Measurements from ENCODE around the gene NFATC2. TPM values are rescaled to one million over a fixed set of nuclear protein-coding genes. Genes with fewer than 3 reads are reported as not detected.

The NFATC2 gene
- total RNA-seq, 1 experiment from 2014 or later: not detected

GRCh38 chr20:51409192-51409880 is 133.2 kb downstream of the NFATC2 start:
- no peaks in the 10 kb centered on the region for H3K36me3 ChIP-seq
- no peak overlapping the region for H3K4me3 ChIP-seq
- no peaks in the 10 kb centered on the region; the same call in 1 of the 2 replicates for H3K27me3 ChIP-seq
- H3K4me1 ChIP-seq: no peaks in the 10 kb centered on the region
- no peaks in the 10 kb centered on the region for H3K9me3 ChIP-seq (replicated peaks)
- DNase-seq: no peak
- no peak overlapping the region for H3K27ac ChIP-seq

DNA sequence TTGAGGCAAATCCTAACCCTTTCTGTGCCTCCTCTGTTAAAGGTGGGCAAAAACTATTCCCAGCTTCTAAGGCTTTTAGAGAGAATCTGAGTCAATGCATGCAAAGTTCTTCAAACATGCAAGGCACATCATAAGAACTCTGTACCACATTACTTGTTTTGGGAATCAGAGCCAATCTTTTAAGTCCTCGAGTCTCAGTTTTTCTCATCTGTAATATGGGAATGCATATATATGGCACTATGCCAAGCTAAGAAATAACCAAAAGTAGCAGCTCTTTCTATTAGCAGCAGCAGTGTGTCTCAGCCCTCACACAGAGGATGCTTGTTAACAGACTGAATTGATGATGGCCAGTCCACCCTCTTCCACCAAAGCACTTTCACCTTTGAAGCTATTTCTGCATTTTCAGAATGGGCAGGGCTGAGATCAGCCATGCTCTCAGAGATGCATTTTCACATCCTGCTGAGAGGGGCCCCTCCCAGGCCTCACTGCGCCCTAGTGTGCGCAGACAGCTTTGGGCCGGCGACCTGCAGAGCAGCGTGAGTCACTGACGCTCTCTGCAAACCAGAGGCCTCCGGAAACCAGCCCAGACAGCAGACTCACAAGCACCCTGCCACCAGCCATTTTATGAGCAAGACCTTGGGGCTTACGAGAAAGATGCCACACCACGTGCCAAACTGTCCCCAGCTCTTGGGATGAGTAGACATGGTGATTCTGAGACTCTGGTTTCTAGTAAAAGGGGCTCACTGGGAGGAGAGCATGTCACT is 138.0 kb downstream of the NFATC2 start:
- H3K4me3 ChIP-seq: no peak overlapping the region
- H3K9me3 ChIP-seq (replicated peaks): no peaks in the 10 kb centered on the region
- H3K27me3 ChIP-seq: peaks cover 2% of the 10 kb centered on the region
- H3K27ac ChIP-seq: no peak overlapping the region
- DNase-seq: no peak
- no peaks in the 10 kb centered on the region for H3K36me3 ChIP-seq
- no peaks in the 10 kb centered on the region for H3K4me1 ChIP-seq

DNA sequence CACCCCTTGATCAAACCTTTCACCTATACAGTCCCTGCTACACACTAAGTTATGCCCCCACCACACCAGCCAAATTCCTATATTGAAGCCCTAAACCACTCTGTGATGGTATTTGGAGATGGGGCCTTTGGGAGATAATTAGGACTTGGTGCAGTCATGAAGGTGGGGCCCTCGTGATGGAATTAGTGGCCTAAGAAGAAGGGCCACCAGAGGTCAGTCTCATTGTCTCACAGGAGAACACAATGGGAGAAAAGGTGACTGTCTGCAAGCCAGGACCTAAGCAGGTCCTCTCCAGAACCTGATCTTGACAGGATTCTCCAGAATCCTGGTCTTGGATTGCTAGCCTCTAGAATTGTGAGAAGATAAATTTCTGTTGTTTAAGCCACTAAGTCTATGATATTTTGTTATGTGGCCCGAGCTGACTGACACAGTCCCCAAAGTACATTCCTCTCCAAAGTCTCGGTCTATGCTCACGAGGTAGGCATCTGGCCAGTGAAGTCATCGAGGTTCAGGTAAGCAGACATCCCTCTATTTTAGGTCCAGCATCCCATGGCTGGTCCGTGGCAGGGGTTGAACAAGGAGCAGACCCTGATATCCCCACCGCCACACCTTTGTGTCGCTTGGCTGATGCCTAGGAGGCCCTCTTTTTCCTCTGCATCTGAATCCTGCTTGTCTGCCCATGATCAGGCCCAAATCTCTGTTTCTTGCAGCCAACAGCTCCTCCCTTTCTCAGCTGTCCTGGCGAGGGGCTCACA is 138.9 kb downstream of the NFATC2 start:
- peaks cover 8% of the 10 kb centered on the region for H3K27me3 ChIP-seq
- no peak overlapping the region for H3K4me3 ChIP-seq
- H3K9me3 ChIP-seq (replicated peaks): no peaks in the 10 kb centered on the region
- no peaks in the 10 kb centered on the region for H3K36me3 ChIP-seq
- H3K4me1 ChIP-seq: no peaks in the 10 kb centered on the region
- no peak for DNase-seq
- H3K27ac ChIP-seq: no peak overlapping the region

- Histone ChIP-seq H3K27ac (no peak overlapping the region), H3K4me3 (no peak overlapping the region), H3K36me3 (no peaks in the 10 kb centered on the region), H3K27me3 (peaks cover 16% of the 10 kb centered on the region), H3K4me1 (no peaks in the 10 kb centered on the region), H3K9me3 (replicated peaks) (no peaks in the 10 kb centered on the region)
- no peak for DNase-seq
Measured at GRCh38 chr20:51402201-51402600, 140.3 kb downstream of the NFATC2 start.

DNA sequence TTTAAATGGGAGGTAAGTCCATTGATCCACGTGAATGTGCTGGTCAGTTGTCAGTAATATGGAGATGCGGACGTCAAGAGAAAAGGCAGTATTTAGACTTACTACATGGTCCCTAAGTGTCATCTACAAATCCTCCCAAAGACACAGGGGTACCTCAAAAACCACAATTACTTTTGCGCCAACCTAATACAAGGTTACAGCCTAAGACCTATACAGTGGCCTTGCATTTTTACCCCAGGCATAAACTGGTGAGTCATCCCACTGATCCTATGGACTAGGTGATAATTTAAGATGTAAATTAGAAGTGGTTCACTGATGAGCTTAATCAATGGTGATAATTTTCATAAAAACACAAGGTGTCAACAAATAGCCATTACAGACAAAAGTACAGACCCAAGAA is 141.0 kb downstream of the NFATC2 start:
- no peaks in the 10 kb centered on the region for H3K9me3 ChIP-seq (replicated peaks)
- peaks cover 19% of the 10 kb centered on the region for H3K27me3 ChIP-seq
- H3K27ac ChIP-seq: no peak overlapping the region
- no peak for DNase-seq
- H3K4me1 ChIP-seq: no peaks in the 10 kb centered on the region
- H3K36me3 ChIP-seq: no peaks in the 10 kb centered on the region
- no peak overlapping the region for H3K4me3 ChIP-seq

GRCh38 chr20:51400051-51400926 is 142.2 kb downstream of the NFATC2 start:
- no peak for DNase-seq
- H3K27me3 ChIP-seq: peaks cover 22% of the 10 kb centered on the region
- no peaks in the 10 kb centered on the region for H3K4me1 ChIP-seq

DNA sequence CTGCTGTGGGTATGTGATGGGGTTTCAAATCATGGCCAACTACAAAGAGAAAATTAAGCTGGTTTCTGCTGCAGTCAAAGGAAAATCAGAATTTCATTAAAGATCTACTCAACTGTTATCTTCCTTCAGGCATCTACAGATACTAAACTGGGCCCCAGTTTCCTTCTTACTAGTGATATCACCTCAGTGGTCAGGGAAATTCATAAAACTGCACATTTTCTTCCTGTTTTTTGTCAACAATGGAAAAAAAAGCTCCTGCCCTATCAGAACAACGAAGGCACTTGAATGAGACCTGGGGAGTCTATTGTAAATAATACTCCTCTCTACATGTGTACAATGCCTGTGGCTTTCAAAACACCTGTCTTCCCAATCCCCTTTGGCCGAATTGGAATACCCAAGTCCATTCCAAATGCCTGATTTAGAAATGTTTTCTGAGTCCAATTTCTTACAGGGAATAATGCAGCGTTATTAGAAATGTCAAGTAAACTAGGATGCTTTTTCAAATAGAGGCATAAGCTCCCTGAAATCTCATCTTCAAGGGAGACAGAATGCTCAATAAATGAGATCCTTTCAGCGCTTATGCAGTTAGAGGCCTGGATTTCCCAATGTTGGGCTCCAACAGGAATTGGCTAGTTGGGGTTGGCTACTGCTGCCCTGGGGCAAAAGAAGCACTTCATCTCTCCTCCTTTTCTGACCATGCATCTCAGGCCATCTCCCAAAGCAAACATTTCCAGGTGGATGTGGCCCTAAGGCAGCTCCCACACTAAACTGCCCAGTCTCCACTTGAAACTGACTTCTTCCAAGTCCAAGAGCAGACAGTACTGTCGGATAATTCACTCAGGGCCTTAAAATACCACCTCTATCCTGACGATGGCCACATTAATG is 143.3 kb downstream of the NFATC2 start:
- no peak for DNase-seq
- Histone ChIP-seq H3K27me3 (peaks cover 28% of the 10 kb centered on the region), H3K9me3 (replicated peaks) (no peaks in the 10 kb centered on the region), H3K27ac (no peak overlapping the region), H3K4me1 (no peaks in the 10 kb centered on the region), H3K4me3 (no peak overlapping the region), H3K36me3 (no peaks in the 10 kb centered on the region)

More at GRCh38 chr20:51400051-51400926, 142.2 kb downstream of the NFATC2 start:
- Histone ChIP-seq H3K36me3 (no peaks in the 10 kb centered on the region), H3K9me3 (replicated peaks) (no peaks in the 10 kb centered on the region), H3K4me3 (no peak overlapping the region), H3K27ac (no peak overlapping the region)

- H3K9me3 ChIP-seq (replicated peaks): no peaks in the 10 kb centered on the region
- H3K27ac ChIP-seq: no peak overlapping the region
- DNase-seq: no peak
Measured at GRCh38 chr20:51398552-51398951, 144.0 kb downstream of the NFATC2 start.

GRCh38 chr20:51398083-51398482 is 144.4 kb downstream of the NFATC2 start:
- no peaks in the 10 kb centered on the region for H3K4me1 ChIP-seq
- no peak overlapping the region for H3K4me3 ChIP-seq
- H3K36me3 ChIP-seq: no peaks in the 10 kb centered on the region
- H3K9me3 ChIP-seq (replicated peaks): no peaks in the 10 kb centered on the region
- DNase-seq: no peak
- peaks cover 37% of the 10 kb centered on the region for H3K27me3 ChIP-seq
- H3K27ac ChIP-seq: no peak overlapping the region

More at GRCh38 chr20:51398552-51398951, 144.0 kb downstream of the NFATC2 start:
- Histone ChIP-seq H3K4me3 (no peak overlapping the region), H3K27me3 (peaks cover 33% of the 10 kb centered on the region), H3K4me1 (no peaks in the 10 kb centered on the region), H3K36me3 (no peaks in the 10 kb centered on the region)

DNA sequence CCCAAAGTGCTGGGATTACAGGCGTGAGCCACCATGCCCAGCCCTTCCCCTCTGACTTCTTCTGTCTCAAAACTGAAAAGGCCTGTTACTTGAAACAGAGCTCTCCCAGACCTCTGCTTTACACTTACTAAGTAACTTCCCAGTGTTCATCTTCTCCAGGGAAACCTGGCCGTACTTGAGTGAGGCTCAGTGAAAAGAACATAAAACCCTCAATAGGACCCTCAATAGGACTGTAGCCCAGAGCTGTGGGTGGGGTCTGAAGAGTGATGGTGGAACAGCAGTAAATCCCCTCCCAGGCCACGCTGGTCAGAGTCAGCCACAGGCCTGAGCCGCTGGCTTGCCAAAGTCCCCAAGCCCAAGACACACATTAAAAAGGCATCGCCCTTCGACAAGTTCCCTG is 145.4 kb downstream of the NFATC2 start:
- Histone ChIP-seq H3K27me3 (peaks cover 47% of the 10 kb centered on the region), H3K4me1 (no peaks in the 10 kb centered on the region), H3K4me3 (no peak overlapping the region), H3K36me3 (no peaks in the 10 kb centered on the region), H3K9me3 (replicated peaks) (no peaks in the 10 kb centered on the region), H3K27ac (no peak overlapping the region)
- no peak for DNase-seq

DNA sequence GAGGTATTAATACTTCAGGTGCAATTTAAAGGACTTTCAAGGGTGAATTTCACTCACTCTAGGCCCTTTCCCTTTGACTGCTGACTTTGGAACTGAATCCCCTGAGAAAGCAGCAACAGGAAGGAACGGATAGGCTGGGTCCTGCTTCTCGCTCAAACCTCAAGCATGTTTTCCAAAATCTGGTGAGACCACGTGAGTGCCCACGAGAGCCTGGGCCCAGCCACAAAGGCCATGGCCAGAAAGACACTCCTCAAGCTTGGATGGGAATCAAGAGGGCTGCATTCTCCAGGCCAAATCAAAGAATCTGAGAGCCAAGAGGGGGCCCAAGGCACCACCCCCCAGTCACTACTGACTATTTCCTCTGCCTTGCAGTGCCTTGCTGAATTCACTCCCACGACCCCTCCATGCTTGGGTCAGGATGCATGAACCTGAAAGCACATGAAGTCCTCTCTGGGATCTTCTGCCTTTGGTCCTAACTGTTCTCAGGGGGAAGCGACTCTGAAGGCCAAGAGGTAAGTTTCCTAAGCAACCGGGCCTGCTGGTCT is 146.1 kb downstream of the NFATC2 start:
- no peak for DNase-seq
- Histone ChIP-seq H3K27me3 (peaks cover 54% of the 10 kb centered on the region), H3K36me3 (no peaks in the 10 kb centered on the region), H3K9me3 (replicated peaks) (no peaks in the 10 kb centered on the region), H3K4me1 (no peaks in the 10 kb centered on the region), H3K4me3 (no peak overlapping the region), H3K27ac (no peak overlapping the region)

- no peak for DNase-seq
- H3K4me3 ChIP-seq: no peak overlapping the region
- no peak overlapping the region for H3K27ac ChIP-seq
- no peaks in the 10 kb centered on the region for H3K4me1 ChIP-seq
- no peaks in the 10 kb centered on the region for H3K36me3 ChIP-seq
- peaks cover 71% of the 10 kb centered on the region for H3K27me3 ChIP-seq
- H3K9me3 ChIP-seq (replicated peaks): no peaks in the 10 kb centered on the region
Measured at GRCh38 chr20:51394706-51395105, 147.8 kb downstream of the NFATC2 start.

GRCh38 chr20:51393571-51393970 is 148.9 kb downstream of the NFATC2 start:
- no peak for DNase-seq

More at GRCh38 chr20:51393571-51393970, 148.9 kb downstream of the NFATC2 start:
- Histone ChIP-seq H3K9me3 (replicated peaks) (no peaks in the 10 kb centered on the region), H3K4me3 (no peak overlapping the region), H3K4me1 (no peaks in the 10 kb centered on the region), H3K36me3 (no peaks in the 10 kb centered on the region), H3K27me3 (peaks cover 69% of the 10 kb centered on the region), H3K27ac (no peak overlapping the region)
